Neural progenitor cell (in vitro differentiated cells): ENCODE data around the gene CRIP1.

Experiments
- EZH2 ChIP-seq: fragments of 200-600 bp; sonication (generic); IDR thresholded peaks from 2 replicates; pipeline ENCODE4 v1.6.1; 2017; ENCODE audit warnings: antibody characterized with exemption, mild to moderate bottlenecking, moderate library complexity
- TF ChIP-seq, protein P1 (sequence below): fragments of 200-600 bp; sonication (generic); IDR thresholded peaks from 2 replicates; pipeline ENCODE4 v1.5.1; 2017; ENCODE audit warnings: antibody characterized with exemption, mild to moderate bottlenecking

DNA sequence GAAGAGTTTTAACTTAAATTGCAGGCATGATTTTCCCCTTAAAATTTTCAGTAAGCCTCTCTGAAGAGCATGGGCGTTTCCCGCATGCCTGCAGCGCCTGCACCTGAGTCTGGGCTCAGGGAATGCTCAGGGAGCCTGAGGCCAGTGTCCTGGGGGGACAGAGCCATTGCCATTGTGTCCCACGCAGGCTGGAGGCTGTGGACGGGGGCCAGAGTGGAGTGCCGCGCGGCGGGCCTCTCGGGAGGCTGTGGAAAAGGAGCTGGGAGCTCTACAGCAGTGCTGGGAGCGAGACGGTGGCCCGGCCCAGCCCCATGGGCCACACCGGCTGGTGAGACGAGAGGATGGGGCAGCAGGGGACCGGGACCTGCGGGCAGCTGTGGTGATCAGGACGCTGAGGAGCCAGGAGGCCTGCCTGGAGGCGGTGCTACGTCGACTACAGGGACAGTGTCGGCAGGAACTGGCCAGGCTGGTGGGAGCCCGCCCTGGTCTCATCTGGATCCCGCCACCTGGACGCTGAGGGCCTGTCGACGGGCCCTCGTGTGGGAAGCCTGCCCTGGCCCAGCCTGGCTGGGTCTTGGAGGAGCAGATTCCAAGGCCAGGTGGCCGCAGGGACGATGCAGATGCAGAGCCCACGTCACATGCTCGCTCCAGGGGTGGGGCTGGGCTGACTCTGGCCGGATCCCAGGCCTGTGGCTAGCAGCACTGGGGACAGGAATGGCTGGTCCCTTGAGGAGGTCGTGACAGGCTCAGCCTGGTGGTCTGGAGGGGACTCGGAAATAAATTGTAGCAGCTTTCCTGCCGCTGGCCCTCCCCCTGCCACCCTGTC lies 12.0 kb downstream of the CRIP1 start:
- TF ChIP-seq, protein P1, sequence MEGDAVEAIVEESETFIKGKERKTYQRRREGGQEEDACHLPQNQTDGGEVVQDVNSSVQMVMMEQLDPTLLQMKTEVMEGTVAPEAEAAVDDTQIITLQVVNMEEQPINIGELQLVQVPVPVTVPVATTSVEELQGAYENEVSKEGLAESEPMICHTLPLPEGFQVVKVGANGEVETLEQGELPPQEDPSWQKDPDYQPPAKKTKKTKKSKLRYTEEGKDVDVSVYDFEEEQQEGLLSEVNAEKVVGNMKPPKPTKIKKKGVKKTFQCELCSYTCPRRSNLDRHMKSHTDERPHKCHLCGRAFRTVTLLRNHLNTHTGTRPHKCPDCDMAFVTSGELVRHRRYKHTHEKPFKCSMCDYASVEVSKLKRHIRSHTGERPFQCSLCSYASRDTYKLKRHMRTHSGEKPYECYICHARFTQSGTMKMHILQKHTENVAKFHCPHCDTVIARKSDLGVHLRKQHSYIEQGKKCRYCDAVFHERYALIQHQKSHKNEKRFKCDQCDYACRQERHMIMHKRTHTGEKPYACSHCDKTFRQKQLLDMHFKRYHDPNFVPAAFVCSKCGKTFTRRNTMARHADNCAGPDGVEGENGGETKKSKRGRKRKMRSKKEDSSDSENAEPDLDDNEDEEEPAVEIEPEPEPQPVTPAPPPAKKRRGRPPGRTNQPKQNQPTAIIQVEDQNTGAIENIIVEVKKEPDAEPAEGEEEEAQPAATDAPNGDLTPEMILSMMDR: no peak
- no peak for TF ChIP-seq EZH2
